ENCODE results near the gene PDGFD.

DNA sequence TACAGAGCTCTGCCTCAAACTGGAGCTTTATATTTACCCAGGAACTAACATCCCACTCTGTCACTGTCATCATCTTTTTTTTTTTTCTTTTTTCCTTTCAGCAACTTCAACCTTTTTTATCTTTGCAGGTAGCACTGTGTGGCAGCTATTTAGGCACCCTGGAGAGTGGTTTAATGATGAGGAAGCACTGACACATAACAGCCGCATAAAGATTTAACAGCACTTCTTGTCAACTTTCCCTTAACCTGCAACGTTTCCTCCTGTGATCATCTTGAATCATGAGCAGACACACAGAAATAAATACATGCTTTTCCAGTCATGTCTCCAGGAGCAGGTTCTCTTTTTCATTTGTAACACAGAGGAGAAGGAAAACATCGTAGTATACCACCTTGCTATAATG lies 34.8 kb downstream of the PDGFD start:
- TF ChIP-seq FOXM1 (IDR thresholded peaks at IDR 0.05; ENCODE audit: borderline replicate concordance, low read depth) (no peak), TEAD4 (IDR thresholded peaks at IDR 0.05) (no peak), ZBTB7A (IDR thresholded peaks at IDR 0.05; ENCODE audit: low read depth) (no peak)
- TF ChIP-seq, protein P1, sequence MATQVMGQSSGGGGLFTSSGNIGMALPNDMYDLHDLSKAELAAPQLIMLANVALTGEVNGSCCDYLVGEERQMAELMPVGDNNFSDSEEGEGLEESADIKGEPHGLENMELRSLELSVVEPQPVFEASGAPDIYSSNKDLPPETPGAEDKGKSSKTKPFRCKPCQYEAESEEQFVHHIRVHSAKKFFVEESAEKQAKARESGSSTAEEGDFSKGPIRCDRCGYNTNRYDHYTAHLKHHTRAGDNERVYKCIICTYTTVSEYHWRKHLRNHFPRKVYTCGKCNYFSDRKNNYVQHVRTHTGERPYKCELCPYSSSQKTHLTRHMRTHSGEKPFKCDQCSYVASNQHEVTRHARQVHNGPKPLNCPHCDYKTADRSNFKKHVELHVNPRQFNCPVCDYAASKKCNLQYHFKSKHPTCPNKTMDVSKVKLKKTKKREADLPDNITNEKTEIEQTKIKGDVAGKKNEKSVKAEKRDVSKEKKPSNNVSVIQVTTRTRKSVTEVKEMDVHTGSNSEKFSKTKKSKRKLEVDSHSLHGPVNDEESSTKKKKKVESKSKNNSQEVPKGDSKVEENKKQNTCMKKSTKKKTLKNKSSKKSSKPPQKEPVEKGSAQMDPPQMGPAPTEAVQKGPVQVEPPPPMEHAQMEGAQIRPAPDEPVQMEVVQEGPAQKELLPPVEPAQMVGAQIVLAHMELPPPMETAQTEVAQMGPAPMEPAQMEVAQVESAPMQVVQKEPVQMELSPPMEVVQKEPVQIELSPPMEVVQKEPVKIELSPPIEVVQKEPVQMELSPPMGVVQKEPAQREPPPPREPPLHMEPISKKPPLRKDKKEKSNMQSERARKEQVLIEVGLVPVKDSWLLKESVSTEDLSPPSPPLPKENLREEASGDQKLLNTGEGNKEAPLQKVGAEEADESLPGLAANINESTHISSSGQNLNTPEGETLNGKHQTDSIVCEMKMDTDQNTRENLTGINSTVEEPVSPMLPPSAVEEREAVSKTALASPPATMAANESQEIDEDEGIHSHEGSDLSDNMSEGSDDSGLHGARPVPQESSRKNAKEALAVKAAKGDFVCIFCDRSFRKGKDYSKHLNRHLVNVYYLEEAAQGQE (IDR thresholded peaks at IDR 0.05; ENCODE audit: low read depth): no peak

All from Ishikawa (cell line).